ENCODE data around the gene KLHL29.

Gene KLHL29

DNA sequence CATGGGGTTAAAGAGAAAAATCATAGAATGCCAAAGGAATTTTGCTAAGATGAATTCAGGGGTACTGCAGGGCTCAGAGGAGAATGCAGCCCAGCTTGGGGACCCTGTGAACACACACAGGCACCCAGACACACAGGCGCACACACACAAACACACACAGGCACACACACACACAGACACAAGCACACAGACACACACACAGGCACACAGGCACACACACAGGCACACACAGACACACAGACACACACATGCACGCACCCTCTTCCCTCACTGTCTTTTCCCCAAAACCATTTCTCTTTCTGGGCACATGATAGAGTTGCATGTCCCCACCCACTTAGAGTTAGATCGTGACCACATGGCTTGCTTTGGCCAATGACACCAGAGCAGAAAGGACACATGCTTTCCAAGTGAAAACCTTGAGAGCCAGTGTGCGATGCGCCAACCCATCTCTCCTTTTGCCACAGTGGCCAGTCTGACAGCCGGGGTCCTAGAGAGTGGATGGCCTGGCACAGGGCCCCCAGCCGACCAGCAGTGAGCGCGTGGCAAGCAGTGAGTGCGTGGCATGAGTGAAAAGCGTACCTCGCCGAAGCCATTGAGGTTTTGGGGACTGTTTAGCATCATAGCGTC lies 163.3 kb downstream of the KLHL29 start:
- DNase-seq (ENCODE audit: low spot score), result no peak
- FAIRE-seq, result peak; percentile 74

DNA sequence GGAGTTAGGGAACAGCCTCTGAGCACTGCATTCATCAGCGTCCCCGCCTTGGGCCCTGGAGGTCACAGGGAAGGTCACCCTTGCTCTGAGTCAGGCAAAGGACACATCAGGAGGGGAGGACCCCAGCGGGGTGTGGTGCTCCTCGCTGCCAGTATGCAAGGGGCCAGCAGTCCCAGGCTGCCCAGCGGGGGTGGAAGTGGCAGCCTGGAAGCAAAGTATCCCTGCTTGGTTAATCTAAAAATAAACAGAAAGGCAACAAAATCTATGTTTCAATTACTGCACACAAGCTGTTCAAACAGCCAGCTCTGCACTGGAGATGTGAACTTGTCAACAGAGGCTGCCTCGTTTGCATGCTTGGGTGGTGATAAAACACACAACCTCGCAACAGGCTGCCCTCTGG lies 164.1 kb downstream of the KLHL29 start:
- DNase-seq (ENCODE audit: low spot score) (no peak), FAIRE-seq (no peak)

GRCh38 chr2:23549821-23550530 lies 165.0 kb downstream of the KLHL29 start:
- FAIRE-seq (no peak), DNase-seq (ENCODE audit: low spot score) (no peak)

DNA sequence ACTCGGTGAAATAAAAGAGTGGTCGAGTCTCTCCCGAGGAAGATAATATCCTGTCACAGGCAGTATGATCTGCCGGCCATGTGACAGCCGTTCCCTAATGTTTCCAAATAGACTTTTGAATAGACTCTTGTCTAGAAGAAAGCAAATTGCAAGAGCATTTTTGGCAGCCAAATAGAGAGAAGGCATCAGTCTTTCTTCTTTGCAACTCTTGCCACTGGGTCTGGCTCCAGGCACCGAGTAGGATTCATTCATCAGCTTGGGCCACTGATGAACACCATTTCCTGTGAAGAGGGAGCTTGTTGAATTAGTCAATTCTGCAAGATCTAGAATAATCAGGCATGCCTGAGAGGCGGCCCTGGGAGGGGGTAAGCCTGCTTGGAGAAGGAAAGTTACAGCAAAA lies 165.6 kb downstream of the KLHL29 start:
- no peak for DNase-seq (ENCODE audit: low spot score)
- FAIRE-seq, result no peak

DNA sequence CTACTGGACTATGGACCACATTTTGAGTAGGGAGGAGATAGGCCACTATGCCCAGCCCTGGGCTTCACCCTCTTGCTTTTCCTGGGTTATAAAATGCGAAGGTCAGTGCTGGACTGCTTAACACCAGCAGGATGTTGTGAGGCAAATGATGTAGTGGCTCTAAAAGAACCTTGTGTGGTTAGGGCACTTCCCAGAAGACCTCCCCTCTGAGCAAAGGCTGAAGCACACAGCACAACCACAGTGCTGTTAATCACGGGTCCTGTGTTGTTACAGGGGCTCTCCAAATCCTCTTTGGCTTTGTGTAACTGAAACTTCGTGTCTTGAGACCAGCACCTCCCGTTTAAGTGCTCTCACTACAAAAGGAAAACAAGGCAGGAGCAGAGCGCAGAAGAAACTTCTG lies 166.9 kb downstream of the KLHL29 start:
- no peak for DNase-seq (ENCODE audit: low spot score)
- FAIRE-seq, result no peak

- no peak for DNase-seq (ENCODE audit: low spot score)
- no peak for FAIRE-seq
Measured at GRCh38 chr2:23553561-23553960, 168.6 kb downstream of the KLHL29 start.

DNA sequence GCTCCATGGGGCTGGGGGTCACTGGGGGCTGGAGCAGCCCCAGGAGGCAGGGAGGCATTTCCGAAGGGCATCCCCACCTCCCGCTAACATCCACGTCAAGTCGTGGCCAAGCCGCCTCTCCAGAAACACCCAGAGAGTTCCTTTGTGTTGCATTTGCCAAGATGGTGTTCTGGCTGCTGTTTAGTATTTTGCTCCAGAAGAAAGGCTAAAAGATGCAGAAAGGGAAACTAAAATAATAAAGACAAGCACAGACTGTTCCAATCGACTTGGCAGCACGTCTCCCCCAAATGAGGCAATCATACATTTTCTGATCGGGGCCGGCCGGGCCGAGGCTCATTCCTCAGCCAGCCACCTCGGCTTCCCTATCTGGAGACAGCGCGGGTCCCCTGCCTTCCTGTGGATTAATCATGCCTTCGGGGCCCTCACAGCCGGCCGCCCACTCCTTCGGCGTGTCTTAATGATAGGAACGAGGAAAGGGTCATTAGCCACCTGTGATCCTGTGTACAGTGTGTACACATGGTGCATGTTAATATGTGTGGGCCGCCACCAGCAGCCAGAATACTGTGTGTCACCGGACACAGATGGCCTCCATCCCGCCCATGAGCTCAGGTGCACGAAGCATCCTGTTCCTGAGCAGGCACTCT lies 169.2 kb downstream of the KLHL29 start:
- FAIRE-seq (no peak), DNase-seq (ENCODE audit: low spot score) (no peak)

DNA sequence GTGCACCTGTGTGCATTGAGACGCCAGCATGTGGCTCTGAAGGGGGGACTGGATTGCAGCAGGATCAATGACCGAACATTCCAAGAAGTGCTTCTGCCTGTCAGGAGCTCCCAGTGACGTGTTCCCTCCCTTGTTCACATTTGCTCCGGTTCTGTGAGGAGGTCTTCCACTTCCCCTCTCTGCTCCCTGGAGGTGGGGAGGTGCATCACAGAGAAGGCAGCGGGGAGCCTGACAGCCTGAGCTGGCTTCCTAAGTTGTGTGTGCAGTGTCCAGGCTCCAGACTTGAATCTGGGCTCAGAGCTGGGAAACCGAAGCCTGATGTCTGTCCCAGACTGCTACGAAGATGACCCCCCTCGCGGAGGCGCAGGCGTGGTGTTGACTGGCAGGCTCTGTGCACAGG lies 171.0 kb downstream of the KLHL29 start:
- FAIRE-seq (no peak), DNase-seq (ENCODE audit: low spot score) (no peak)

DNA sequence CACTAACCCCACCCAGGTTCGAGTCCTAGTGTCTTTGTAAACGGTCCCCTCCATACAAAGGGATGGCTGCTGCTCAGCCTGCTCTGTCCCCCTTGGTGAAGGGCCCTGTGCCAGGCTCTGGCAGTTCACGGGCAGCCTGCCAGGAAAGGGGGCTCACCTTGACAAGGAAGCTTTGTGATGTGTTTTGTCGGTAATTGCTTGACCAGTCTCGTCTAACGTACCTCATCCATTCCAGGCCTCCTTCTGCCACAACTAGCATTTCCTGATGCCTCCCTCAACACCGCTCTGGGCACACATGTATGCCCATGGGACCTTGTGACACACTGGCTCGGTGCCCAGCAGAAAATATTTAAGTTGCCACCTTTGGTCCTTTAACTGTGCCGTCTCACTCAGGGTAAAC lies 171.9 kb downstream of the KLHL29 start:
- FAIRE-seq, result peak; percentile 35
- no peak for DNase-seq (ENCODE audit: low spot score)

DNA sequence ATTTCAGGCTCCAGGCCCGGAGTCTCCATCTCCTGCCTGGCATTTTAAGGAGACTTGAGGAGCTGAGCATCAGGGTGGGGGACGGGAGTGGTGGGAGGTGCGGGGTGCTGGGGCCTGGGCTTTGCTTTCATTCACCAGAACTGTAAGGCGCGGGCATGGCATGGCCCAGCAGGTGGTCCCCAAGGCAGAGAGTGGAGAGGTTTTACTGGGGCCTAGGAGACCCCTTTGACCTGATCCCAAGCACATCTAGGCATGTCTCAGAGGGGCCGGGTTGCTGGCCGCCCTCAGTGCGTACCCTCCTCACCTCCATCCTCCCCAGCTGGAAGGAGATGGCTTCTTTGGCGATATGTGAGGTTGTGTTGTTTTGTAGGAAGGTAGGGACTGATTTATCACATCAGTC lies 172.5 kb downstream of the KLHL29 start:
- no peak for FAIRE-seq
- DNase-seq (ENCODE audit: low spot score), result no peak

DNA sequence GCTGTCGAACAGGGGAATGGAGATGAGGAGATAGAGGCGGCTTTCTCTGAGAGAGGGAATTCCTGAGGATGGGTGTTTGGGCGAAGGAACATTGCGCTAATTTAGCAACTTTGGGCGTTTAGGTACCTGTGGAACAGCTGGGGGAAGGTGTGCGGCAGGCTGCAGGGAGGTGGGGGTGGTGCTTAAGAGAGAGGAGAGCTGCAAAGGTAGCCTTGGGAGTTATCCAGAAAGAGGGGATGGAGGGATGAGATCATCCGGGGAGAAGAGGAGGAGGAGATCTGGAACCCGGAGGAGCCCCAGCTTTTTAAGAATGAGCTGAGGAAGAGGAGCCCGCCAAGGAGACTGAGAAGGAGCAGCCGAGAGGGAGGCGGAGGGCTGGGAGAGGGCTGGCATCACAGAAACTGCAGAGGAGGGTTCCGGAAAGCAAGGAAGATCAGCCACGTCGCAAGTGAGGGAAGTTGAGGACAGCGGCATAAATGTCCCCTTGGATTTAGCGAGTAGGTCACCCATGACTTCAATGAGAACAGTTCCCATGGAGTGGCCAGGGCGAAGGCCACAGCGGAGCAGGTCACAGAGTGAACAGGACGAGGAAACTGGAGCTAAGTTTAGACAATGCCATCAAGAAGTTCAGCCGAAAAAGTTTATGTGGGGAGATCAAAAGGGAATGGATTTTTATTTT lies 174.7 kb downstream of the KLHL29 start:
- DNase-seq (ENCODE audit: low spot score), result no peak
- no peak for FAIRE-seq

- DNase-seq (ENCODE audit: low spot score), result no peak
- no peak for FAIRE-seq
Measured at GRCh38 chr2:23561088-23561487, 176.1 kb downstream of the KLHL29 start.

GRCh38 chr2:23561544-23561943 lies 176.6 kb downstream of the KLHL29 start:
- DNase-seq (ENCODE audit: low spot score) (no peak), FAIRE-seq (no peak)

DNA sequence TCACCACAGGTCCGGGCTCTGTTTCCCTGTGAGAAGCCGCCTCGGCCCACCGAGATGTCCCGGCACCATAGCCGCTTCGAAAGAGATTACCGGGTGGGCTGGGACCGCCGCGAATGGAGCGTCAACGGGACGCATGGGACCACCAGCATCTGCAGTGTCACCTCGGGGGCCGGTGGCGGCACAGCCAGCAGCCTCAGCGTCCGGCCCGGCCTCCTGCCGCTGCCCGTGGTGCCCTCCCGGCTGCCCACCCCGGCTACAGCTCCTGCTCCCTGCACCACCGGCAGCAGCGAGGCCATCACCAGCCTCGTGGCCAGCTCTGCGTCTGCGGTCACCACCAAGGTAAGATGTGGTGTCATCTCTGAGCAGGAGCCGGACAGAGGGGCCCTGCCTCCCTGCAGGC lies 177.2 kb downstream of the KLHL29 start:
- DNase-seq (ENCODE audit: low spot score) (no peak), FAIRE-seq (no peak)

- no peak for FAIRE-seq
- DNase-seq (ENCODE audit: low spot score), result no peak
Measured at GRCh38 chr2:23563151-23563550, 178.2 kb downstream of the KLHL29 start.

GRCh38 chr2:23563673-23564614 lies 179.0 kb downstream of the KLHL29 start:
- FAIRE-seq (no peak), DNase-seq (ENCODE audit: low spot score) (no peak)

DNA sequence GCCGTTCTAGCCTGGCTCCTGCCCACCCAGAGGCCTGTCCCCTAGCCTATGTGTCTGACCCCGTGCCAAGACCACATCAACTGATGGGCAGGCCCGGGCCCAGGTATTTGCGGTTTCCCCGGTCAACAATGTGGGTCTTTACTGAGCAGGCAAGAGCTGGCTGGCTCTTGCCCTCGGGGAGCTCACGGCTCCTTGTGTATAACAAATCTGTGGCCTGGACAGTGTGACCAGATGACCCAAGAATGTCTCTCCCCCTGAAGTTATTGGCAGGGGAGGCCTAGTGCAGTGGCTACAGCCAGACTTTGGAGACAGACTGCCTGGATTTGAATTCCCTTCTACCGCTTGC lies 179.6 kb downstream of the KLHL29 start:
- FAIRE-seq (no peak), DNase-seq (ENCODE audit: low spot score) (no peak)

- DNase-seq (ENCODE audit: low spot score) (no peak), FAIRE-seq (no peak)
Measured at GRCh38 chr2:23565374-23565773, 180.4 kb downstream of the KLHL29 start.

DNA sequence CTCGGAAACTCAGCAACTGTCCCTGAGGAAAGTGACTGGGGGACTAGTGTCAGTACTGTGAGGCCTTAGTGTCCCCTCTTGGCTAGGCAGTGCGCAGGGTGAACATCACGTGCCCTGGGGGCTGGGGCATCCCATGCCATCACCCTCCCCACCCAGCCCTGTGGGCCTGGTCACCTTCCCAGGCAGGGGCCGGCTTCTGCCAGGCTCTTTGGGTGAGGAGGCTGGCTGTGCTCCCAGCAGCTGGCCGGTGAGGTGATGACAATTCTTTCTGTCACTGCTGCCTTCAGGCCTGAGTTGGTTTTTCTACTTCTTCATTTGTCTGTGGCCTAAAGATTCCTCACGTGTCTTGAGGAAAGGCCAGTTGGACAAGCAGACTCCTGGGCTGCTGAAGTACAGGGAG lies 180.8 kb downstream of the KLHL29 start:
- no peak for FAIRE-seq
- DNase-seq (ENCODE audit: low spot score), result no peak

GRCh38 chr2:23566241-23567142 lies 181.5 kb downstream of the KLHL29 start:
- peak; percentile 52 for DNase-seq (ENCODE audit: low spot score)

More at GRCh38 chr2:23566241-23567142, 181.5 kb downstream of the KLHL29 start:
- no peak for FAIRE-seq

Measured in urothelium cell line (cell line).